SU-DHL-6 (cell line): Measurements from ENCODE around the gene DUOXA1.

Source experiments
- H2AFZ ChIP-seq: fragments of 200-600 bp; sonication (generic); 2 replicates; pipeline ENCODE4 v1.6.1; 2014; ENCODE audit warnings: low read depth, mild to moderate bottlenecking, moderate library complexity, mixed read lengths, antibody characterized with exemption, low read length; ENCODE audit not compliant: severe bottlenecking
- H3F3A ChIP-seq: fragments of 200-600 bp; shearing (Covaris generic); 2 replicates; pipeline ENCODE4 v1.6.0; 2016; ENCODE audit warnings: antibody characterized with exemption, mild to moderate bottlenecking; ENCODE audit not compliant: insufficient read depth
- H3K27ac ChIP-seq: fragments of 200-600 bp; sonication (generic); 2 replicates; pipeline ENCODE4 v1.5.1; 2016; ENCODE audit warnings: low read depth, mild to moderate bottlenecking, low read length, moderate library complexity, mixed read lengths
- H3K27me3 ChIP-seq: fragments of 200-600 bp; sonication (generic), shearing (Covaris generic); 2 replicates; pipeline ENCODE4 v1.6.0; 2014; ENCODE audit warnings: mild to moderate bottlenecking, low read length
- H3K36me3 ChIP-seq: fragments of 200-600 bp; sonication (generic); 2 replicates; pipeline ENCODE4 v1.6.1; 2014; ENCODE audit warnings: mild to moderate bottlenecking, low read length, mixed read lengths
- H3K4me2 ChIP-seq: fragments of 300-600, 200-600 bp; shearing (Covaris generic), sonication (generic); 2 replicates; pipeline ENCODE4 v1.6.0; 2014; ENCODE audit warnings: low read length, low read depth, mild to moderate bottlenecking; ENCODE audit not compliant: poor library complexity, severe bottlenecking
- H3K4me3 ChIP-seq: fragments of 200-600 bp; sonication (generic); 2 replicates; pipeline ENCODE4 v1.5.1; 2014; ENCODE audit warnings: antibody characterized with exemption, low read length, mild to moderate bottlenecking, mixed read lengths; ENCODE audit not compliant: insufficient read depth, poor library complexity, severe bottlenecking
- H3K79me2 ChIP-seq: fragments of 200-600 bp; sonication (generic); 2 replicates; pipeline ENCODE4 v1.6.1; 2014; ENCODE audit warnings: mild to moderate bottlenecking, low read length, moderate library complexity; ENCODE audit not compliant: insufficient read depth
- H3K9ac ChIP-seq: fragments of 200-600 bp; sonication (generic); 2 replicates; pipeline ENCODE4 v1.7.0; 2014; ENCODE audit warnings: mild to moderate bottlenecking, low read length
- H3K9me2 ChIP-seq: fragments of 200-600 bp; sonication (generic); replicated peaks from 2 replicates; pipeline ENCODE4 v1.6.1; 2014; ENCODE audit warnings: low read length; ENCODE audit not compliant: insufficient read depth
- H3K9me3 ChIP-seq: fragments of 200-600 bp; sonication (generic); 2 replicates; pipeline ENCODE4 v1.6.1; 2014; ENCODE audit warnings: low read length, mixed read lengths; ENCODE audit not compliant: insufficient read depth
- H4K20me1 ChIP-seq: fragments of 200-600 bp; sonication (generic); 2 replicates; pipeline ENCODE4 v1.6.1; 2014; ENCODE audit warnings: low read depth, mild to moderate bottlenecking, antibody characterized with exemption, low read length, moderate library complexity, mixed read lengths
- CTCF ChIP-seq: fragments of 200-600 bp; sonication (generic); IDR thresholded peaks from one replicate; pipeline ENCODE4 v1.5.1; 2017; ENCODE audit warnings: antibody characterized with exemption, mild to moderate bottlenecking, low read length, moderate library complexity; ENCODE audit not compliant: insufficient read depth, poor library complexity, severe bottlenecking
- EZH2phosphoT487 ChIP-seq: fragments of 200-600 bp; sonication (generic), shearing (Covaris generic); conservative IDR thresholded peaks from 2 replicates; pipeline ENCODE4 v1.6.1; 2018; ENCODE audit warnings: mild to moderate bottlenecking, antibody characterized with exemption, low read length, moderate library complexity, mixed read lengths

Gene DUOXA1

DNA sequence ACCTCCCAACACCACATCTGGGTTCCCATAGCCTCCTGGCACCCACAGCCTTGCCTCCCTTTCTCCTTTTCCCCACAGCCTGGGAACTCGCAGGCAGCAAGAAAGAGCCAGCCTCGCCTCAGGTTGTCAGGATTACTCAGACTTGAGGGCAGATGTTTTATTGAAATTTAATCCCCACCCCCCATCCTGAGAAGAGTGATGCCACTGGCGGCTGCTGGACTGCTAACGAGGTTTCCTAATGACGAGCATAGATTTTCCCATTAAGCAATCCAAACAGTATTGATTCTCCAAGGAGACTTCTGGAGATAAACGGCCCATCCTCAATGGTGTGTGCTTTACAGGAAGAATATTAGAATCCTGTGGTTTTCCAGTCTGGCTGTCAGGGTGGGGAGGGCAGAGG lies 44.4 kb upstream of the DUOXA1 start:
- no peaks in the 10 kb centered on the region for H3K9me2 ChIP-seq
- H3K36me3 ChIP-seq: no peaks in the 10 kb centered on the region
- TF ChIP-seq EZH2phosphoT487 (no peak), CTCF (no peak)
- no peaks in the 10 kb centered on the region for H4K20me1 ChIP-seq
- no peaks in the 10 kb centered on the region for H3F3A ChIP-seq
- H3K79me2 ChIP-seq: no peaks in the 10 kb centered on the region
- H2AFZ ChIP-seq: no peak overlapping the region
- H3K9me3 ChIP-seq: no peaks in the 10 kb centered on the region
- no peak overlapping the region for H3K4me2 ChIP-seq
- H3K9ac ChIP-seq: no peak overlapping the region
- H3K27ac ChIP-seq: no peak overlapping the region
- no peak overlapping the region for H3K4me3 ChIP-seq
- no peaks in the 10 kb centered on the region for H3K27me3 ChIP-seq

- no peaks in the 10 kb centered on the region for H3K27me3 ChIP-seq
- no peaks in the 10 kb centered on the region for H3K79me2 ChIP-seq
- H3K9me3 ChIP-seq: no peaks in the 10 kb centered on the region
- H3K9me2 ChIP-seq: no peaks in the 10 kb centered on the region
- no peak overlapping the region for H3K27ac ChIP-seq
- no peaks in the 10 kb centered on the region for H4K20me1 ChIP-seq
- TF ChIP-seq EZH2phosphoT487 (no peak), CTCF (no peak)
- H3K4me3 ChIP-seq: no peak overlapping the region
- H3K4me2 ChIP-seq: no peak overlapping the region
- no peak overlapping the region for H3K9ac ChIP-seq
- no peaks in the 10 kb centered on the region for H3K36me3 ChIP-seq
- no peak overlapping the region for H2AFZ ChIP-seq
- H3F3A ChIP-seq: no peaks in the 10 kb centered on the region
Observed at GRCh38 chr15:45171912-45172311, 42.2 kb upstream of the DUOXA1 start.

GRCh38 chr15:45169608-45170480 lies 40.2 kb upstream of the DUOXA1 start:
- Histone ChIP-seq H3K27ac (no peak overlapping the region), H3K9ac (no peak overlapping the region), H3K9me3 (no peaks in the 10 kb centered on the region), H3F3A (no peaks in the 10 kb centered on the region), H3K9me2 (no peaks in the 10 kb centered on the region), H3K4me3 (no peak overlapping the region), H2AFZ (no peak overlapping the region), H3K27me3 (no peaks in the 10 kb centered on the region), H3K36me3 (no peaks in the 10 kb centered on the region), H3K4me2 (no peak overlapping the region), H3K79me2 (no peaks in the 10 kb centered on the region), H4K20me1 (no peaks in the 10 kb centered on the region)
- TF ChIP-seq CTCF (no peak), EZH2phosphoT487 (no peak)
